GM12873 (cell line): ENCODE measurements around the gene ZSCAN16.

Experiments used
- TF ChIP-seq, protein P1 (sequence below): IDR thresholded peaks from 2 replicates; pipeline ENCODE4 v1.5.1; 2012; ENCODE audit warnings: low read depth, mild to moderate bottlenecking, moderate library complexity, low read length, control low read depth; ENCODE audit not compliant: insufficient read depth; ENCODE audit errors: missing control alignments

Gene ZSCAN16

DNA sequence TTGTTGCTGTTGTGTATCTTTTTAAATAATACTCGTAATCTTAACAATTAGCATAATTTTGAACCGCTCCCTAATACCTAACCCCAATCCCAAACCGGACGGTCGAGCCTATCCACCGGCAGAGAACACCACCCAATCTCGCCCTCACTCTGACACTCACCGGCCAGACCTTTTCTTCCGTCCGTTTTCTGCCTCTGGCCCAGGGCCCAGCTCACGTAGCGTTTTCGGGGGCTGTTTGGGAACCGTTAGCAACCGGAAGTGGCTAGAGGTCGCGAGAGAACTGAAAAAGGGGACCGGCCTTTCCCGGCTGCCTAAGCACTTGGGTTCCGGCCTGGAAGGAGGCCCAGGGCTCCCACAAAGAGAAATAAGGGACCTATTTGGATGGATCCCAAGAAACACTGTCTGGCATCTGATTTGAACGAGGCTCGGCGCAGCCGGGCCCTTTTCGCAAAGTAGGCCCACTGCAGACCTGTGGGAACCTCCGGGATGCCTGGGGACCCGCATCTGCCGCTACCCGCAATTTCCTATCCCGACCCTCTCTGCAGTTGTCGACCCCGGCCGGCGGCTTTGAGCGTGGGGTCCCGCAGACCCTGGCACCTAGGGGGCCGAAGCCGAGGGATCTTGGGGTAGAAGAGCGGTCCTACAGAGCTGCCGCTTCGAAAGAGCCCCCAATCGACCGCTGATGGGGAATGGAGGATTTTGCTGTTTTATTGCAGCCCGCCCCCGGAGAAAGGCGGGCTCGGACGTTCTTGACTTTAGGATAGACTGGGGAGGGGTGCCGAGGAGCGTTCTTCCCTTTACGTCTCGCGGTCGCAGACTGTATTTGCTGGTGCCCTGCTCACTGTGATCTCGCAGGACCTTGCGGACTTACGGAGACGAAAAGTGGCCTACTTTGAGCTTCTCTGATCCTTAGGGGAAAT lies 12.4 kb downstream of the ZSCAN16 start:
- TF ChIP-seq, protein P1, sequence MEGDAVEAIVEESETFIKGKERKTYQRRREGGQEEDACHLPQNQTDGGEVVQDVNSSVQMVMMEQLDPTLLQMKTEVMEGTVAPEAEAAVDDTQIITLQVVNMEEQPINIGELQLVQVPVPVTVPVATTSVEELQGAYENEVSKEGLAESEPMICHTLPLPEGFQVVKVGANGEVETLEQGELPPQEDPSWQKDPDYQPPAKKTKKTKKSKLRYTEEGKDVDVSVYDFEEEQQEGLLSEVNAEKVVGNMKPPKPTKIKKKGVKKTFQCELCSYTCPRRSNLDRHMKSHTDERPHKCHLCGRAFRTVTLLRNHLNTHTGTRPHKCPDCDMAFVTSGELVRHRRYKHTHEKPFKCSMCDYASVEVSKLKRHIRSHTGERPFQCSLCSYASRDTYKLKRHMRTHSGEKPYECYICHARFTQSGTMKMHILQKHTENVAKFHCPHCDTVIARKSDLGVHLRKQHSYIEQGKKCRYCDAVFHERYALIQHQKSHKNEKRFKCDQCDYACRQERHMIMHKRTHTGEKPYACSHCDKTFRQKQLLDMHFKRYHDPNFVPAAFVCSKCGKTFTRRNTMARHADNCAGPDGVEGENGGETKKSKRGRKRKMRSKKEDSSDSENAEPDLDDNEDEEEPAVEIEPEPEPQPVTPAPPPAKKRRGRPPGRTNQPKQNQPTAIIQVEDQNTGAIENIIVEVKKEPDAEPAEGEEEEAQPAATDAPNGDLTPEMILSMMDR, result no peak

DNA sequence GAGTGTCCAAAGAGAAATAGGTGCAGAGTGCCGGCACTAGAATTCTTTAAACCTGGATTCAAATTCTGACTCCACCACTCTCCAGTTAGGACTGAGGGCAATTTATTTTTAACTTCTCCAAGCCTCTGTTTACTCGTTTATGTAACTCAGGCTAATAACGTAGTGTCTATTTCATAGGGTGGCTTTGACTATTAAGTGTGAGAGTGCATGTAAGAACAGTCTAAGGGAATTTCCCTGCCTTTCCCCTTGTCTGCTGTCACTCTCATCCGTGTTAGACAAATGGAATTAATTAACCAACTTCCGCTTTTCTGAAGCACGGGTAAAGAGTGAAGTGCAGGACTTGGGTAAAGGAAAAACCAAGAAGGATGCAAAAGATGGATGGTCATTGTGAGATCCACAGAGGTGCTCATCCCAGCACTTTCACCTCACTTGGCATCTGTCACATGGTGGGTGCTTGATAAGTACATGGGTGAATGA lies 13.1 kb downstream of the ZSCAN16 start:
- TF ChIP-seq, protein P1, result no peak

DNA sequence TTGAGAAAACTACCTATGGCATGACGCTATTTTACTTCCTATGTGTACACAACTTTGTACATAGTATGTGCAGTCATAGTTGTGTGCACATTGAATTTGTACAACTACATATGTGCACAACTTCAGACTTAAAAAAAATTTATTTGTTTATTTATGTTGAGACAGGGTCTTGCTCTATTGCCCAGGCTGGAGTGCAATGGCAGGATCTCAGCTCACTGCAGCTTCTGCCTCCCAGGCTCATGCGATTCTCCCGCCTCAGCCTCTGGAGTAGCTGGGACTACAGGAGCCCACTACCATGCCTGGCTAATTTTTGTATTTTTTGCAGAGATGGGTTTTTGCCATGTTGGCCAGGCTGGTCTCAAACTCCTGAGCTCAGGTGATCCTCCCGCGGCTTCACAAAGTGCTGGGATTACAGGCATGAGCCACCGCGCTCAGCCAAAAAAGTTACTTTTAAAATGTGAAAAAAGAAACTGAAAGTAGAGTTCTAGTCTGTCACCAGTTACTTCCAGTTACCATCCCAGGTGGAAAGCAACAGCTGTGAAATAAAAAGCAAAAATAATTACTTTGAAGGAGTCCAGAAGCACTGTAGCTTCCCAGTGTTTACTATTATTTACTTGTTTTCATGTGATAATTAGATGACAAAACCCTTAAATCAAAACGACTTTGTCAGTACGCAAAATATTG lies 15.6 kb downstream of the ZSCAN16 start:
- TF ChIP-seq, protein P1, result no peak

DNA sequence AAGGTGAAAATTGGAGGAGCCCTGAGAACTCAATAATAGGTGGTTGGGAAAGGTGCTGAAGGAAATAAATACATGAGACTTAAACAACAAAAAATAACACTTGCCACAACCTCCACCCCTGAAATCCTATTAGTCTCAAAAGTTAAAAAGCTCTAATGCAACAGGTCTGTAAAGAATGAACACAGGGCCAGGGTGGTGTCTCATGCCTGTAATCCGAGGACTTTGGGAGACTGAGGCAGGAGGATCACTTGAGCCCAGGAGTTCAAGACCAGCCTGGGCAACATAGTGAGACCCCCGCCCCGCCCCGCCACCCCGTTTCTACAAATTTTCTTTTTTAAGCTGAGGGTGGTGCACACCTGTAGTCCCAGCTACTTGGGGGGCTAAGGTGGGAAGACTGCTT lies 16.2 kb downstream of the ZSCAN16 start:
- TF ChIP-seq, protein P1, result no peak

DNA sequence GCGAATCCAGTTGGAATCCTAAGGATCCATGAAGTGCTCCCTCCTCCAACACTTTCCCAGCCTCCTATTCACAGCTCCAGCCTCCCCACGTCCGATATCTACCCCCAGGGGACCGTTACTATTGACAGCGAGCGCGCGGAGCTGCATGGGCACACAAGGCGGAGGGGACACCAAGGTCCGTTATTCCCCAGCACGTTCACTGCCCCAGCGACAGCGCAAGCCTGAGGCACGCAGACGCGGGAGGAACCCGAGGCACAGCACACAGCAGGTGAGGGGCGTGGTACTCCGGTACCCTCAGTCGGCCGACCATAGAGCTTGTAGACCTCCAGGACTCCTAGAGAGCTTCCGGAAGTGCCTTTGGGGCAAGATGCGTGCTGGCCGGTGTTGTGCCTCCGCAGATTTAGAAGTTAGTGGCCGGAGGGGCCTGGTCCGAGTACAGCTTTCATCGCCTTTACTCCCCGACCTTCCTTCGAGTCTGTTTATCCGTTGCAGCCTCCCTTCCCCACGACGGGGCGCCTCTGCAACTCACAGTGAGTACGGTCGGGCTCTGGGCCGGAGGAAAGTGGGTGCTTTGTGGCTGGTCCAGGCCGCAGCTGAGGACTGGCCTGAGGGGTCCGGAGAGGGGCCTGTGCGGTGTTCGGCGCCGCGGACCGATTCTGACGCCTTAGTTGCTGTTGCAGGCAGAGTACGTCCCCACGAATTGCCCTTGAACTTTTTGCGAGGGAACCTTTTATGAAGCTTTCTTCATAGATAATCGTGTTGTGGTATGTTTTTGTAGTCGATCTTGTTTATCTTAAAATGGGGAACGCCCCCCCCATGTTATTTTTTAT lies 17.3 kb downstream of the ZSCAN16 start, which contains the start of gene ZKSCAN8:
TSS of gene ZKSCAN8 (plus strand) at position 384 of the 830 bp plus-strand sequence. CDS start 6,525 bp downstream, outside the sequence.
- TF ChIP-seq, protein P1, result no peak

DNA sequence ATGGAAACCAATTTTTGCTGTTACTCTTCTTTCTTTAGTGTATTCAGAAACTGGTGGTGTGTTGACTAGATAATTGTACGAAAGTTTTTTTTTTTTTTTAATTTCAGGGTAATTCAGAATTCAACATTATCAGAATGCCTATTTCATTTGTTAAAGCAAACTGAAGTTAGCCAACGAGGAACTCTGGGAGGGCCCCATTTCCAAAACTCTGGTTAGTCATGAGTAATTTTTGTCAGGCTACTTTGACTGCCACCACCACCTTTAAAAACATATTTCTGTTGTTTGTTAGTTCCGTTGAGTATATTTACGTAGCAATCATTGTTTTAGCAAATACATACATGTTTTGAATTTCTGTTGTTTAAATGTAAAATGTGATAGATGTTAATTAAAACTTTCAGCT lies 18.0 kb downstream of the ZSCAN16 start:
- TF ChIP-seq, protein P1, result no peak

DNA sequence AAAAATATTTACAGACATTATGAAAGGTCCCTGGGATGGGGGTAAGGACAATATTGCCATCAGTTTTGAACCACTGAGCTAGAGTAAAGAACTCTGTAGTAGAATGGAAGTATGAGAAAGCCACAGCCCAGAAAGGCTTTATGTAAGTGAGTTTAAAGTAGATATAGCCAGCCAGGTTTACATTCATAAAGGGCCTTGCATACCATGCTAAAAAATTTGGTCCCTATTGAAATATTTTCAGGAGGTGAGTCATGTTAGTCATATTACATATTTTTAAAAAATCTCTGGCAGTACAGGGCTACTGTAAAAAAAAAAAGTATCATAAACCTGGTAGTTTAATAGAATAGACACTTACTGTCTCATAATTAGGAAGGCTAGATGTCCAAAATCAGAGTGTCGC lies 20.8 kb downstream of the ZSCAN16 start:
- TF ChIP-seq, protein P1, result no peak
